GM18951 (cell line): ENCODE results near the gene SH2D4B.
"Not testable (repeated sequence)": the region's sequence is repeated elsewhere in the genome, so short reads cannot be mapped to it uniquely, and the experiment has no call there.

Experiments
- POLR2A ChIP-seq: IDR thresholded peaks from 4 replicates; pipeline ENCODE4 v1.6.1; 2011; ENCODE audit warnings: mild to moderate bottlenecking; ENCODE audit not compliant: insufficient read length, insufficient read depth; ENCODE audit errors: extremely low read depth
- in situ Hi-C: fragments of 300-500 bp; cut with MboI; formaldehyde crosslinking; loops from one replicate; pipeline ENCODE4 v1.12.0; 2022; ENCODE audit warnings: low sequenced_read_pairs, mixed read lengths, inconsistent platforms; ENCODE audit not compliant: unreplicated experiment

SH2D4B gene

DNA sequence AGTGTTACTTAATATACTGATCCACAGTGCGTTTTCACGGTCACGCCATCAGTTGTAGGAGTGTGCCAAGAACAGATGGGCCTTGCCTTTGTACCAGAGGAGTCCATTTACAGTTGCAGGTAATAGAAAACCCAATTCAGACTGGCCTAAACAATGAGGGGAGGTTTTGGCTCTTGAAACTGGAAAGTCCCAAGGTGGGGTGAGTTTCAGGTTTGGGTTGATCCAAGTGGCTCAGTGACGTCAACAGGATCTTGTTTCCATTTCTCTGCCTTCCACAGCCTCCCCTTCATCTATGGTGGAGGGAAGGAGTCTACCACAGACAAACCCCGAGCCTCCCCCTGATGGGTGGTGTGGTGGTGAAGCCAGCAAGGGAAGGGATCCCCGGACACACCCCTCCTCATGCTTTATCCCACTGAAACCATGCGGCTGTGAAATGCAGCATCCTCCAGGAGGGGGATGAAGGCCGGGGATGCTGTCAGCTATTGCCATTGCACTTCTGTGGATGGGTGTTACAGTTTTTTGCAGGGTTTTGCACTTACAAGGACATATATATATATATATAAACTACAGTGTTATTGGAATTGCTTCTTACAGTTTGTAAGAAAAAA lies 14.8 kb upstream of the SH2D4B start:
- in situ Hi-C loops = loop anchor here (25.0 kb wide), 1 partner anchor 136 kb away; no protein-coding TSS in a partner anchor
- no peak for TF ChIP-seq POLR2A

DNA sequence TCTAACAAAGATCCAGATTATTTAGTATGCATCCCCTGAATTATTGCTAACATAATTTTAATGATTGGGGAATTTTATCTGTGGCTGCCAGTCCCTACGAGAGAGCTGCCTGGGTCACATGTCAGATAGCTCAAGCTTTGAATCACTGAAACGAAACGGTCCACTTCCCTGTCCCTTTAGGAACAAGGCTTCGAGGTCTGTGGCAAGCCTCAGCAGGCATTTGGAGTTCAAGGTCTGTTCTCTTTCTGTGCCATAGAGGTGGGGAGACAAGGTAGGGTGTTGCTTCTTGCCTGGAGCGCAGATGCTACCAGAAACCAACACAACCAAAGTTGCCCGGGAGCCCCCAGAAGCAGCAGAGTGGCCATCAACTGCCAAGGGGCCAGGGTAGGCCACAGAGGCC lies 13.9 kb upstream of the SH2D4B start:
- TF ChIP-seq POLR2A = no peak
- in situ Hi-C loops = loop anchor here (25.0 kb wide), 1 partner anchor 136 kb away; no protein-coding TSS in a partner anchor

DNA sequence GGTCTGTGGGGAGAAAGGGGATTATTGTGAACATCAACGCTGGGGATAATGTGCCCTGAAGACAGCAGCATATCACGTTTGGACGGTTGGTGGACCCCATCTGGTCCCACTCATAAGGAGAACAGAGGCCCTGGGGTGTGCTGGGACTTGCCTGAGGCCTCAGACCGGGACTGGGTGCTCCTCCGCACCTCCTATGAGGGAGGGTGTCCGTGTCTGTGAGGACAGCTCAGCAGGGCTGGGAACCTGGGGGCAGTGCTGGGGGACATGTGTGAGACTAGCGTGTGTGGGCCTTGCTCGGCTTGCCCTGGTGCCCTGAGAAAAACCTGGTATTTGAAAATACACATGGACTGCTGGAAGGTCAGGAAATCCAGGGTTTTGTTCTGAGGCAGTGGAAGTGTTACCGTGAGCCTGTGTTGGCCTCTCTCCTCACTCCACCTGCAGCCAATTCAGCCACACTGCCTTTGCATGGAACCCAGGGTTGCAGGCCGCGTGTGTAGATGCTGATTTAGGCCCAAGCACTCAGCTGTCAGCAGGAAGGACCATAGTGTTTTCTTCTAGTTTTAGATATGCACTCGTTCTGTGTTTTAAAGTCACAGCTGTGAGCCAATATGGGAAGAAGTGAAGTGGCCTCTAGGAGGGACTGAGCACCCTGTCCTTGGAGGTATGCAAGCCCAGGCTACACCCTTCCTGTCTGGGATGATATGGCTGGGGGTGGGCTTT lies 13.4 kb upstream of the SH2D4B start:
- in situ Hi-C loops = loop anchor here (25.0 kb wide), 1 partner anchor 137 kb away; no protein-coding TSS in a partner anchor
- no peak for TF ChIP-seq POLR2A

DNA sequence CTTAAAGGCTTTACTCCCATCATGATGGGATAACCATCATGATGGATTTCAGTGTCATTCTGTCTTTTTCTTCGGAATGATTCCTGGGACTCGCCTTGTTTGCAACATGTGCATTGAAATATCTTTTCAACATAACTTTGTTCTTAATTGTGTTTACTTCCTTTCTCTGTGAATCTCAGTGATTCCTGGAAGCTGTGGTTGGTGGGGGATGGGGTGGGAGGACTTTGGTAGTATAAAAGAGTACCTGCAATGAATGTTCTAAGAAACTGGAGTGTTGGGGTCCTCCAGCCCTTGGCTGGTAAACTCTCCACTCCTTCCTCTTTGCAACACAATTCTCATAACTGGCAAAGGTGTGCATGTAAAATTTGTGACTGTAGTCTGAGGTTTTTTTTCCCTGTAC lies 11.5 kb upstream of the SH2D4B start:
- in situ Hi-C loops = no loop called here
- TF ChIP-seq POLR2A = no peak

DNA sequence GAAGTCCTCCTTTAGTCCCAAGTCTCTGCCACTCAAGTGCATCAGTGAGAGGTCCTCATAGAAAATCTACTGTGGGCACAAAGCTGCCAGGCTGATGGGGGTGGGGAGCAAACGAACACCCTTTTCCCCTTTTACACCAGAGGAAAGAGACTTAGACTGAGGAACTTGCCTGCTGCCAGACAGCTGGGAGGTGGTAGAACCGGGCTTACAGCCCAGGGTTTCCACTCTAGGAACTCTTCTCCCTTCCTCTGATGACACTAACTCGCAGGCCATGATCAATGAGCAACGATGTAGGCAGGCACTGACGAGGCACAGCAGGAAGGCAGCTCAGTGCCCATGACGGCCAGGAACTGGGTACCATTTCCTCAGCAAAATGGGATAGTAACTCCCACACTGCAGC lies 11.0 kb upstream of the SH2D4B start:
- no peak for TF ChIP-seq POLR2A

DNA sequence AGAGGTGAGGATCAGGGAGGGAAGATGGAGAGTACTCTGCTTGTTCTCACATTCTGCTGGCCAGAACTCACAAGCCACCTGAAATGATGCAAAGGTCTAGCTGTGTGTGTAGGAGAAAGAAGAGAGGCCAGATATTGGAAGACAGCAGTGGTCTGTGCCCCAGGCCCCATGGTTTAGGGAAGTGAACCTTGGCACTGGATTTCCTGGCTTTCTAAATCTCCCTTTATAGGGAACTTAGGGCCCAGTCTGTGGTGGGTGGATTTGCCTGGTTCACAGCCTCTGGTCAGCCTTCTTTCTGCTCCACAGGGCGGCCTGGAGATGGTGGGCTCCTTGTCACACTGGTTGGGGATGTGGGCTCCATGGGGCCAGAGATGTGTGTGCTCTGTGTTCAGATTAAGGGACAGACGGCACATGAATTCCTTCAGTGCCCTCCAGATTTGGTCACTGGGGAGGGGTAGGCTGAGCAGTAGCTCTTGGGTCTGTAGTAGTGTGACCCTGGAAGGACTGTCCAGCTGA lies 9.5 kb upstream of the SH2D4B start:
- no peak for TF ChIP-seq POLR2A
- in situ Hi-C loops = no loop called here

More for the DNA sequence above, 11.0 kb upstream of the SH2D4B start:
- in situ Hi-C loops = no loop called here

DNA sequence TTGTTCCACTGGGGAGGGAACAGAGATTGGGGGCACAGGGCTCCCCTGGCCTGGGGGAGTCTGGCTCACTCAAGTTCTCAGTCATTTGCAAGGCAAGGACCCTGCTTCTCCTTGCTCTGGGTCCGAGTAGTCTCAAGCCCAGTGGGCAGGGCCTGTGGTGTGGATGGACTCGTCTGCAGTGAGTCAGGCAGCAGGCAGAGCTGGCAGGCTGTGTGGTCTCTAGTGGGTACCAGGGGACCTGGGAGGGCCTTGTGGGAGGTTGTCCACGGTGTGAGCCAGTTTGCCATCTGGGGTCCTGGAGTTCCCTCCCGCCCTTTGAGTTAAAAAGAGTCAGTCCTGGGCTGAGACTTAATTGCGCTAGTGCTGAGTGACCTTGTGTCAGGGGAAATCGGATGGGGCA lies 8.8 kb upstream of the SH2D4B start:
- TF ChIP-seq POLR2A = no peak
- in situ Hi-C loops = no loop called here

DNA sequence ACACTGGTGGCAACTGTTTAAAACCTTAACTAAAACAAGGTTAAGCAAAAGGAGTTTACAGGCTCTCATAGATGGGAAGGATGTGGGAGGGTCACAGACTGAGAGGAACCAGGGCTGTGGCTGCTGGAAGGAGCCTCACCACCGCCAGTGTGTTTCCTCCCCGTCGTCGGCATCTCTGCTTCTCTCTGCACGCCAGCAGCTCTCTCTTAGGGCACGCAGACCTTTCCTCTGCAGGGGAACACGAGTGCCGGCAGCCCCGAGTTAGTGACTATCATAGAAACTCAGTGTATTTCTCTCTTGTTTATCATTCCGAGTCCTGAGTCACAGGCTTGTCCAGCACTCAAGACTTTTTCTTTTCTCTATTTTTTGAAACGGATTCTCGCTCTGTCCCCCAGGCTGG lies 8.1 kb upstream of the SH2D4B start:
- in situ Hi-C loops = no loop called here
- TF ChIP-seq POLR2A = no peak

DNA sequence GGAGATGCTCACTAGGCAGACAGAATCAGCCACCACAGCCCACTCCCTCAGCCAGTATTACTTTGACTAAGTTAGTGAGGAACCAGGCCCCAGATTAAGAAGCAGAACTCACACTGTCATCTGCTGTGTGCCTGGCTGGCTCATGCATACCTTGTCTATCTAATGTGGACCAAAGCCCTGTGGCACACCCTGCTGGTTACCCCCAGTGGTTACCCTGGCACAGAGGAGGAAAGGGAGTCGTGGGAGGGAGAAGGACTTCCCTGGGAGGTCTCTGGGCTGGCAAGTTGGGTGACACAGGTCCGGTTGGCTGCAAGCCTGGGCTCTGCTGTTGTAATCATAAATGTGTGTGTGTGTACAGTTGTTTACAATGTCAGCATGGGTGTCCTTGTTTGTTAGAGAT lies 7.5 kb upstream of the SH2D4B start:
- TF ChIP-seq POLR2A = no peak
- in situ Hi-C loops = no loop called here

DNA sequence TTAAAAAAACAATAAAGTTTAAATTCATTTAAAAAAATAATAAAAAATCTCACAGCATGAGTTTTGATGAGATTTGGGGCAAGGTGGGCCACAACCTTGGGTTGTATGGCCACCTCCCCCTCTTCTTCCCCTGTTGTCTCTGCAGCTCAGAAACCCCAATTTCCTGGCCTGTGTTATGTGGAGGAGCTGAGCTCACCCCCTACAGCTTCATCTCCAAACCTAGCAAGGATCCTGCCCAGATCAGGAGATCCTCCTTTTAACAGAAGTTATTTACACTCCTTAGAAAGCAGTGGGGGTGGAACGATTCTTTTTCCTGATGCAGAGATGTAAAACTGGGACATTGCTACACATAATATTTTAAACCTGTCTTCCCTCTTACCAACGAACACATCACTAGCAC lies 6.9 kb upstream of the SH2D4B start:
- in situ Hi-C loops = no loop called here
- TF ChIP-seq POLR2A = no peak

DNA sequence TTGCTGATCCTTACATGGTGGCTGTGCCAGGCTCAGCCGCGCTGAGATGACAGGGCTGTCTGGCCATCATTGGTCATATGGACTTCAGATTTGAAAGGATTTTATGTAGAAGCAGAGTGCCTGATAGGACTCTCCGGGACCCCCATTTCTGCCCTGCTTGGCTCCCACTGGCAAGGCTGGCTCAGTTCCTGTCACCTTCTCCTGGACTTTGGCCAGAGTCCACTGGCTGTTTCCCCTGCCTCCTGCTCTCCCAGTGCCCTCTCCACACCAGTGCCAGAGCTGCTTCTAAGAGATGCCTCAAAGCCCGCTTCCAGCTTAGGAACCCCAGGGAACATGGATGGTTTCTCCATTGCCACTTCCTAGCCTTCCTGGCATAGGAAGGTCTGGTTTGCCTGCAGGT lies 5.1 kb upstream of the SH2D4B start:
- in situ Hi-C loops = no loop called here

DNA sequence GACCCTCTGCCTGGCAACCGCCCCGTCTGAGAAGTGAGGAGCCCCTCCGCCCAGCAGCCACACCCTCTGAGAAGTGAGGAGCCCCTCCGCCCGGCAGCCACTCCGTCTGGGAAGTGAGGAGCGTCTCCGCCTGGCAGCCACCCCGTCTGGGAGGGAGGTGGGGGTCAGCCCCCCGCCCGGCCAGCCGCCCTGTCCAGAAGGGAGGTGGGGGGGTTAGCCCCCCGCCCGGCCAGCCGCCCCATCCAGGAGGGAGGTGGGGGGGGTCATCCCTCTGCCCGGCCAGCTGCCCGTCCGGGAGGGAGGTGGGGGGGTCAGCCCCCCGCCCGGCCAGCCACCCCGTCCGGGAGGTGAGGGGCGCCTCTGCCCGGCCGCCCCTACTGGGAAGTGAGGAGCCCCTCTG lies 3.6 kb upstream of the SH2D4B start:
- in situ Hi-C loops = not testable (repeated sequence)

More for the DNA sequence above, 5.1 kb upstream of the SH2D4B start:
- no peak for TF ChIP-seq POLR2A

DNA sequence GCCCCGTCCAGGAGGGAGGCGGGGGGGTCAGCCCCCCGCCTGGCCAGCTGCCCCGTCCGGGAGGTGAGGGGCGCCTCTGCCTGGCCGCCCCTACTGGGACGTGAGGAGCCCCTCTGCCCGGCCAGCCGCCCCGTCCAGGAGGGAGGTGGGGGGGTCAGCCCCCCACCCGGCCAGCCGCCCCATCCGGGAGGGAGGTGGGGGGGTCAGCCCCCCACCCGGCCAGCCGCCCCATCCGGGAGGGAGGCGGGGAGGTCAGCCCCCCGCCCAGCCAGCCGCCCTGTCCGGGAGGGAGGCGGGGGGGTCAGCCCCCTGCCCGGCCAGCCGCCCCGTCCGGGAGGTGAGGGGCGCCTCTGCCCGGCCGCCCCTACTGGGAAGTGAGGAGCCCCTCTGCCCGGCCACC lies 3.1 kb upstream of the SH2D4B start:
- in situ Hi-C loops = not testable (repeated sequence)

DNA sequence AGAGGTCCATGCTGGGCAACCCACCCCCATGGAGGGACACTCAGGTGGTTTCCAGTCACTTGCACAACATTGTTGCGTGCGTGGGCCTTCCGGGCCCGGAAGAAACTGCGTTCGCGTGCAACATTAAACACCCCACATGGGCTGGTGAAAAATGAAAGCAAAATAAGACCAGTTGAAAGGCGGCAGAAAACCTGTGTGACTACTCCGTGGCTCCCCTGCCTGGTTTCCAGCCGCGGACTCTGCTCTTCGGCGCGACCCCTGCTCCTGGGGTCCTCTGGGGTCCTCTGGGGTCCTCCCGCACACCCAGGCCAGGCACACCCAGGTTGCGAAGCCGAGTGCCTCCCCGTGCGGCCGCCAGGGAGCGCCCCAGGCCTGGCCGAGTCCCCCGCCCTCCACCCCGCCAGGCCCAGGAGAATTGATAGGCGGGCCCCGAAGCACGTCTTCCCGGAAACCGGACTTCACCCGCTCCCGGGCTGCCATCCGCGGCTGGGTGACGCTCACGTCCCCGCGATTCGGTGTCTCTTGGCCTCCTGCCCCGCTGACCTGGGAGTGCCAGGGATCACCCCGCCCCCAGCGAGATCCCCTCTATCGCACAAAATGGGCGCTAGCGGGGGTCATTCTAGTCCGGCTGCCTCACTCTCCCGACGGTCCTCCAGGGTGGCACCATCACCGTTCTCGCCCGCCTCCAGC lies 1.9 kb upstream of the SH2D4B start:
- in situ Hi-C loops = no loop called here
- peak; percentile 67 for TF ChIP-seq POLR2A
